ENCODE data around the gene CELF4. TPM values are rescaled to one million over a fixed set of nuclear protein-coding genes. Genes with fewer than 3 reads are reported as not detected.

Gene CELF4
- polyA plus RNA-seq, 2 donors, result 0.02 to 0.06 TPM

GRCh38 chr18:37261988-37262387 is 303.6 kb downstream of the CELF4 start:
- no peaks in the 10 kb centered on the region for H3K4me1 ChIP-seq (ENCODE audit: control insufficient read depth in 2 of 2, insufficient read depth in 2 of 2, low read length in 1 of 2)
- WGBS, 2 donors, result 89 to 90% methylated on average over 8 of the region's 8 CpGs
- no peaks in the 10 kb centered on the region for H3K27me3 ChIP-seq (ENCODE audit: control insufficient read depth in 1 of 2, insufficient read depth in 2 of 2, low read length in 2 of 2)
- no peak overlapping the region for H3K27ac ChIP-seq (ENCODE audit: low read depth in 2 of 2, low read length in 1 of 2)
- no peak overlapping the region for H3K4me3 ChIP-seq (ENCODE audit: low read depth in 1 of 2, low read length in 2 of 2)
- no peaks in the 10 kb centered on the region for H3K9me3 ChIP-seq (ENCODE audit: control insufficient read depth in 2 of 2, insufficient read depth in 1 of 2, low read depth in 1 of 2, low read length in 1 of 2)
- H3K36me3 ChIP-seq (ENCODE audit: control insufficient read depth in 2 of 2, insufficient read depth in 2 of 2, low read length in 1 of 2), result no peaks in the 10 kb centered on the region

DNA sequence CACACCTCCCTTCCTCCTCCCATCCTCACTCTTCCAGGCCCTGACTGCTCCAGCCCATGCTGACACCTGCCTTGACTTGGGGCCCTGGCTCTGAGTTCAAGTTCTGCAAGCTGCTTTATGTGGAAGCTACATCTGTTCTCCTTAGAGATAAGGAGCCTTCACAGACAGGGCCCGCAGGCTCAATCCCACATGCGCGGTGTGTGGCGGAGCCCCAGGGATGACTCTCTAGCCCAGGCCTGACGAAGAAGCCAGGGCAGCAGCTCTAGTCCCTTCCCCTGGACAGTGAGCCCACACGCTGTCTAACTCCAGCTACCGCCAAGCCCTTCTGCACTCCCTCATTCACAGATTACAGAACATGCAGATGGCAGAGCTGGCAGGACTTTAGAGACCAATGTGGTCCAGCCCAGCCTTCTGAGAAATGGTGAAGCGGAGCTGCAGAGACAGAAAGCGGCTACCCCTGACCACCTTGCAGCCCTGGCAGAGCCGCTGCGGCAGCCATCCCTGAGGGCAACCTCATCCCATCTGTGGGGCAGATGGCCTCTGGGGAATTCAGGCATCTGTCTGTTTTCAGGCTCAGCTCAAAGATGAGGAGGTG is 304.3 kb downstream of the CELF4 start:
- no peaks in the 10 kb centered on the region for H3K36me3 ChIP-seq (ENCODE audit: control insufficient read depth in 2 of 2, insufficient read depth in 2 of 2, low read length in 1 of 2)
- H3K4me1 ChIP-seq (ENCODE audit: control insufficient read depth in 2 of 2, insufficient read depth in 2 of 2, low read length in 1 of 2), result no peaks in the 10 kb centered on the region
- H3K4me3 ChIP-seq (ENCODE audit: low read depth in 1 of 2, low read length in 2 of 2), result no peak overlapping the region
- H3K27ac ChIP-seq (ENCODE audit: low read depth in 2 of 2, low read length in 1 of 2), result no peak overlapping the region
- 88 to 91% methylated on average over 11 of the region's 11 CpGs for WGBS, 2 donors
- H3K27me3 ChIP-seq (ENCODE audit: control insufficient read depth in 1 of 2, insufficient read depth in 2 of 2, low read length in 2 of 2), result no peaks in the 10 kb centered on the region
- H3K9me3 ChIP-seq (ENCODE audit: control insufficient read depth in 2 of 2, insufficient read depth in 1 of 2, low read depth in 1 of 2, low read length in 1 of 2), result no peaks in the 10 kb centered on the region

GRCh38 chr18:37260367-37261093 is 305.1 kb downstream of the CELF4 start:
- Histone ChIP-seq H3K36me3 (ENCODE audit: control insufficient read depth in 2 of 2, insufficient read depth in 2 of 2, low read length in 1 of 2) (no peaks in the 10 kb centered on the region), H3K27ac (ENCODE audit: low read depth in 2 of 2, low read length in 1 of 2) (no peak overlapping the region), H3K4me3 (ENCODE audit: low read depth in 1 of 2, low read length in 2 of 2) (no peak overlapping the region), H3K9me3 (ENCODE audit: control insufficient read depth in 2 of 2, insufficient read depth in 1 of 2, low read depth in 1 of 2, low read length in 1 of 2) (no peaks in the 10 kb centered on the region), H3K4me1 (ENCODE audit: control insufficient read depth in 2 of 2, insufficient read depth in 2 of 2, low read length in 1 of 2) (no peaks in the 10 kb centered on the region), H3K27me3 (ENCODE audit: control insufficient read depth in 1 of 2, insufficient read depth in 2 of 2, low read length in 2 of 2) (no peaks in the 10 kb centered on the region)
- WGBS, 2 donors, result 78 to 83% methylated on average over 10 of the region's 10 CpGs

GRCh38 chr18:37259711-37260110 is 305.9 kb downstream of the CELF4 start:
- Histone ChIP-seq H3K36me3 (ENCODE audit: control insufficient read depth in 2 of 2, insufficient read depth in 2 of 2, low read length in 1 of 2) (no peaks in the 10 kb centered on the region), H3K27me3 (ENCODE audit: control insufficient read depth in 1 of 2, insufficient read depth in 2 of 2, low read length in 2 of 2) (no peaks in the 10 kb centered on the region)
- WGBS, 2 donors, result 64 to 74% methylated on average over 4 to 5 of the region's 5 CpGs

GRCh38 chr18:37258819-37259218 is 306.8 kb downstream of the CELF4 start:
- WGBS, 2 donors, result 47 to 51% methylated on average over 11 of the region's 11 CpGs
- Histone ChIP-seq H3K4me1 (ENCODE audit: control insufficient read depth in 2 of 2, insufficient read depth in 2 of 2, low read length in 1 of 2) (peaks cover 3 to 5% of the 10 kb centered on the region in 2 donors), H3K36me3 (ENCODE audit: control insufficient read depth in 2 of 2, insufficient read depth in 2 of 2, low read length in 1 of 2) (no peaks in the 10 kb centered on the region), H3K27me3 (ENCODE audit: control insufficient read depth in 1 of 2, insufficient read depth in 2 of 2, low read length in 2 of 2) (no peaks in the 10 kb centered on the region), H3K27ac (ENCODE audit: low read depth in 2 of 2, low read length in 1 of 2) (no peak overlapping the region), H3K9me3 (ENCODE audit: control insufficient read depth in 2 of 2, insufficient read depth in 1 of 2, low read depth in 1 of 2, low read length in 1 of 2) (no peaks in the 10 kb centered on the region), H3K4me3 (ENCODE audit: low read depth in 1 of 2, low read length in 2 of 2) (no peak overlapping the region)

More at GRCh38 chr18:37259711-37260110, 305.9 kb downstream of the CELF4 start:
- Histone ChIP-seq H3K4me1 (ENCODE audit: control insufficient read depth in 2 of 2, insufficient read depth in 2 of 2, low read length in 1 of 2) (no peaks in the 10 kb centered on the region), H3K27ac (ENCODE audit: low read depth in 2 of 2, low read length in 1 of 2) (no peak overlapping the region), H3K4me3 (ENCODE audit: low read depth in 1 of 2, low read length in 2 of 2) (no peak overlapping the region), H3K9me3 (ENCODE audit: control insufficient read depth in 2 of 2, insufficient read depth in 1 of 2, low read depth in 1 of 2, low read length in 1 of 2) (no peaks in the 10 kb centered on the region)

GRCh38 chr18:37258131-37258530 is 307.5 kb downstream of the CELF4 start:
- Histone ChIP-seq H3K9me3 (ENCODE audit: control insufficient read depth in 2 of 2, insufficient read depth in 1 of 2, low read depth in 1 of 2, low read length in 1 of 2) (no peaks in the 10 kb centered on the region), H3K4me3 (ENCODE audit: low read depth in 1 of 2, low read length in 2 of 2) (no peak overlapping the region), H3K27me3 (ENCODE audit: control insufficient read depth in 1 of 2, insufficient read depth in 2 of 2, low read length in 2 of 2) (no peaks in the 10 kb centered on the region), H3K4me1 (ENCODE audit: control insufficient read depth in 2 of 2, insufficient read depth in 2 of 2, low read length in 1 of 2) (peaks cover 3 to 5% of the 10 kb centered on the region in 2 donors), H3K27ac (ENCODE audit: low read depth in 2 of 2, low read length in 1 of 2) (no peak overlapping the region), H3K36me3 (ENCODE audit: control insufficient read depth in 2 of 2, insufficient read depth in 2 of 2, low read length in 1 of 2) (no peaks in the 10 kb centered on the region)
- 43 to 44% methylated on average over 9 of the region's 9 CpGs for WGBS, 2 donors

- Histone ChIP-seq H3K27me3 (ENCODE audit: control insufficient read depth in 1 of 2, insufficient read depth in 2 of 2, low read length in 2 of 2) (no peaks in the 10 kb centered on the region), H3K36me3 (ENCODE audit: control insufficient read depth in 2 of 2, insufficient read depth in 2 of 2, low read length in 1 of 2) (no peaks in the 10 kb centered on the region), H3K27ac (ENCODE audit: low read depth in 2 of 2, low read length in 1 of 2) (no peak overlapping the region), H3K4me1 (ENCODE audit: control insufficient read depth in 2 of 2, insufficient read depth in 2 of 2, low read length in 1 of 2) (peaks cover 3 to 5% of the 10 kb centered on the region in 2 donors), H3K9me3 (ENCODE audit: control insufficient read depth in 2 of 2, insufficient read depth in 1 of 2, low read depth in 1 of 2, low read length in 1 of 2) (no peaks in the 10 kb centered on the region), H3K4me3 (ENCODE audit: low read depth in 1 of 2, low read length in 2 of 2) (no peak overlapping the region)
- 73 to 80% methylated on average over 12 of the region's 12 CpGs for WGBS, 2 donors
Observed at GRCh38 chr18:37254973-37255372, 310.6 kb downstream of the CELF4 start.

GRCh38 chr18:37254236-37254754 is 311.3 kb downstream of the CELF4 start:
- Histone ChIP-seq H3K36me3 (ENCODE audit: control insufficient read depth in 2 of 2, insufficient read depth in 2 of 2, low read length in 1 of 2) (no peaks in the 10 kb centered on the region), H3K27ac (ENCODE audit: low read depth in 2 of 2, low read length in 1 of 2) (no peak overlapping the region), H3K4me3 (ENCODE audit: low read depth in 1 of 2, low read length in 2 of 2) (peak overlapping the region in 1 of 2 donors; percentile 38), H3K4me1 (ENCODE audit: control insufficient read depth in 2 of 2, insufficient read depth in 2 of 2, low read length in 1 of 2) (peaks cover 3 to 5% of the 10 kb centered on the region in 2 donors), H3K27me3 (ENCODE audit: control insufficient read depth in 1 of 2, insufficient read depth in 2 of 2, low read length in 2 of 2) (no peaks in the 10 kb centered on the region), H3K9me3 (ENCODE audit: control insufficient read depth in 2 of 2, insufficient read depth in 1 of 2, low read depth in 1 of 2, low read length in 1 of 2) (no peaks in the 10 kb centered on the region)
- WGBS, 2 donors, result 5 to 9% methylated on average over 24 to 49 of the region's 49 CpGs

GRCh38 chr18:37253394-37254235 is 312.0 kb downstream of the CELF4 start:
- Histone ChIP-seq H3K36me3 (ENCODE audit: control insufficient read depth in 2 of 2, insufficient read depth in 2 of 2, low read length in 1 of 2) (no peaks in the 10 kb centered on the region), H3K27ac (ENCODE audit: low read depth in 2 of 2, low read length in 1 of 2) (no peak overlapping the region), H3K27me3 (ENCODE audit: control insufficient read depth in 1 of 2, insufficient read depth in 2 of 2, low read length in 2 of 2) (no peaks in the 10 kb centered on the region), H3K9me3 (ENCODE audit: control insufficient read depth in 2 of 2, insufficient read depth in 1 of 2, low read depth in 1 of 2, low read length in 1 of 2) (no peaks in the 10 kb centered on the region), H3K4me1 (ENCODE audit: control insufficient read depth in 2 of 2, insufficient read depth in 2 of 2, low read length in 1 of 2) (peaks cover 3 to 5% of the 10 kb centered on the region in 2 donors), H3K4me3 (ENCODE audit: low read depth in 1 of 2, low read length in 2 of 2) (peak overlapping the region in 1 of 2 donors; percentile 38)
- WGBS, 2 donors, result 7 to 10% methylated on average over 52 to 83 of the region's 83 CpGs

Data from esophagus (tissue), 2 donors.